C1 segment of cervical spinal cord (tissue), 14 donors: ENCODE results near the gene RASL10A.
"Not testable (repeated sequence)": the region's sequence is repeated elsewhere in the genome, so short reads cannot be mapped to it uniquely, and the experiment has no call there.

Experiments
- DNase-seq, 14 donors: peaks; one replicate each; lab custom pipeline; 2025; lab: John Stamatoyannopoulos, UW

The RASL10A gene

GRCh38 chr22:29315286-29316140 lies at the start of gene RASL10A:
Gene RASL10A (minus strand): TSS chr22:29315697. CDS start chr22:29315246, 451 bp downstream.
- DNase-seq = peak in 1 of 14 donors; percentile 16

- DNase-seq = peak in 12 of 14 donors; percentile 10 to 77 (median 34)
These were observed 44.0 kb upstream of the RASL10A start for GRCh38 chr22:29359469-29359868.

- DNase-seq = not testable (repeated sequence)
These were observed 41.8 kb upstream of the RASL10A start for GRCh38 chr22:29357193-29357890.

- no peak for DNase-seq
These were observed 38.4 kb upstream of the RASL10A start for GRCh38 chr22:29353860-29354259.

- no peak for DNase-seq
These were observed 37.8 kb upstream of the RASL10A start for GRCh38 chr22:29353286-29353685.

- no peak for DNase-seq
These were observed 37.3 kb upstream of the RASL10A start for GRCh38 chr22:29352778-29353177.

- no peak for DNase-seq
These were observed 36.4 kb upstream of the RASL10A start for GRCh38 chr22:29351891-29352290.

GRCh38 chr22:29351042-29351441 lies 35.5 kb upstream of the RASL10A start:
- no peak for DNase-seq

- DNase-seq = no peak
These were observed 33.5 kb upstream of the RASL10A start for GRCh38 chr22:29348956-29349355.

- no peak for DNase-seq
These were observed 32.5 kb upstream of the RASL10A start for GRCh38 chr22:29348041-29348440.

GRCh38 chr22:29346659-29347058 lies 31.2 kb upstream of the RASL10A start:
- DNase-seq = peak in 12 of 14 donors; percentile 21 to 95 (median 60)

GRCh38 chr22:29345932-29346331 lies 30.4 kb upstream of the RASL10A start:
- DNase-seq = peak in 2 of 14 donors; percentile 48 to 56

GRCh38 chr22:29344889-29345288 lies 29.4 kb upstream of the RASL10A start:
- not testable (repeated sequence) for DNase-seq

GRCh38 chr22:29344137-29344536 lies 28.6 kb upstream of the RASL10A start:
- peak in 9 of 14 donors; percentile 22 to 98 (median 56) for DNase-seq

- DNase-seq = peak in 5 of 14 donors; percentile 12 to 41 (median 22)
These were observed 27.9 kb upstream of the RASL10A start for GRCh38 chr22:29343313-29343805.

- no peak for DNase-seq
These were observed 27.2 kb upstream of the RASL10A start for GRCh38 chr22:29342577-29343312.

- DNase-seq = no peak
These were observed 26.7 kb upstream of the RASL10A start for GRCh38 chr22:29342177-29342576.

- DNase-seq = no peak
These were observed 26.3 kb upstream of the RASL10A start for GRCh38 chr22:29341849-29342127.

GRCh38 chr22:29341056-29341848 lies 25.8 kb upstream of the RASL10A start:
- no peak for DNase-seq

- no peak for DNase-seq
These were observed 25.1 kb upstream of the RASL10A start for GRCh38 chr22:29340566-29340965.
